HepG2 (cell line): ENCODE data around the gene PLEKHG5. TPM values are rescaled to one million over a fixed set of nuclear protein-coding genes. Genes with fewer than 3 reads are reported as not detected.

Experiments used
- FOXJ3 ChIP-seq: sonication (generic); formaldehyde crosslinking; IDR thresholded peaks from 2 replicates; pipeline ENCODE4 v1.4.0; 2020; ENCODE audit warnings: missing genetic modification reagents, mild to moderate bottlenecking, borderline replicate concordance
- ISX ChIP-seq: sonication (generic); formaldehyde crosslinking; conservative IDR thresholded peaks from 2 replicates; pipeline ENCODE4 v1.5.0; 2020; ENCODE audit warnings: missing genetic modification reagents
- MAFF ChIP-seq: IDR thresholded peaks from 2 replicates; pipeline ENCODE4 v1.6.1; 2011; ENCODE audit warnings: low read depth, low read length, improper control_type of control experiment
- MXI1 ChIP-seq: IDR thresholded peaks from 3 replicates; pipeline ENCODE4 v1.6.1; 2012; ENCODE audit warnings: low read depth, low read length, inconsistent platforms, borderline replicate concordance
- RBM22 ChIP-seq: fragments of 200-400 bp; formaldehyde crosslinking; optimal IDR thresholded peaks from 2 replicates; pipeline ENCODE3; 2017; ENCODE audit warnings: mild to moderate bottlenecking, low read length, moderate library complexity
- ZFP36L1 ChIP-seq: sonication (generic); formaldehyde crosslinking; IDR thresholded peaks from 2 replicates; pipeline ENCODE4 v1.8.0; 2022; ENCODE audit warnings: mild to moderate bottlenecking, missing genetic modification reagents, moderate library complexity
- ZMYM2 ChIP-seq: sonication (generic); formaldehyde crosslinking; IDR thresholded peaks from 2 replicates; pipeline ENCODE4 v1.8.0; 2022; ENCODE audit warnings: mild to moderate bottlenecking, missing genetic modification reagents
- ZMYM4 ChIP-seq: sonication (generic); formaldehyde crosslinking; IDR thresholded peaks from 2 replicates; pipeline ENCODE4 v1.8.1; 2023; ENCODE audit warnings: mild to moderate bottlenecking, missing genetic modification reagents
- ZNF616 ChIP-seq: sonication (generic); formaldehyde crosslinking; IDR thresholded peaks from 2 replicates; pipeline ENCODE4 v1.5.0; 2020; ENCODE audit warnings: low read depth, mild to moderate bottlenecking, missing genetic modification reagents
- polyA plus RNA-seq, 8 experiments: library from polyadenylated mRNA; depleted of rRNA in 3 of 8; stranded (reverse) in 7 of 8; unstranded in 1 of 8; fragments of >200 nt; fragmentation: Illumina TruSeq in 4 of 8; extraction: Trizol in 4 of 8; gene quantifications; 2 replicates each; pipeline versions ENCODE4 v1.2.1 to v1.2.3, GENCODE V29; 2011 to 2016; ENCODE audit warnings: low read depth in 4 of 8, missing spikeins in 1 of 8, mixed read lengths in 1 of 8; ENCODE audit not compliant: insufficient read depth in 1 of 8
- total RNA-seq, 5 experiments: library from RNA; depleted of rRNA; stranded (reverse); fragments of >200 nt; fragmentation: Illumina TruSeq; extraction: Trizol; gene quantifications; 2 replicates each; pipeline ENCODE4 v1.2.3, GENCODE V29; 2016; ENCODE audit warnings: low read depth in 1 of 5
- TF ChIP-seq, protein P1 (sequence below): sonication (generic); IDR thresholded peaks from 2 replicates; pipeline ENCODE4 v1.6.1; 2016; ENCODE audit warnings: low read depth, borderline replicate concordance
- TF ChIP-seq, protein P2 (sequence below), 2 experiments: IDR thresholded peaks; 2 replicates each; pipeline ENCODE4 v1.6.1; 2011 to 2012; ENCODE audit warnings: low read length in 2 of 2, borderline replicate concordance in 1 of 2, low read depth in 1 of 2, mild to moderate bottlenecking in 1 of 2, moderate library complexity in 1 of 2
- TF ChIP-seq, protein P3 (sequence below): fragments of 450-650 bp; IDR thresholded peaks from 2 replicates; pipeline ENCODE4 v1.6.1; 2017

PLEKHG5 gene
- total and polyA plus RNA-seq, 2 of the 13 experiments (the other 11 are each of a cell fraction or from before 2014, with no cell fraction given): 1.9 to 3.5 TPM

DNA sequence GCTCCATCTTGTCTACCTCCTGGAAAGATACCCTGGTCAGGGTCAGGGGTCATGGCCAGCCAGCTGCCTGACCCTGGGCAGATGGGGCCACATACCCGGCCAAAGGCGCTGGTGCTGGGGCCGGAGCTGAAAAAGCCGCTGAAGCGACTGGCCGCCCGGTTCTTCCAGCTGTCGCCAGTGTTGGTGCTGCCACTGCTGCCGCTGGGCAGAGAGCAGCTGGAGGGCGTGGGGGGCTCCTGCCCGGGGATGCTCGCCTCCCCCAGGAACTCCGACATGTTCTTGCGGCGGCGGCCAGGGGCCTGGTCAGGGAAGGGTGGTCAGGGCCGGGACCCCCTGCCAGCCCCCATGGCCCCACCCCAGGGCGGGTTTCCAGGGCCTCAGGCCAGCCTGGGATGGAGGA is 18.3 kb downstream of the PLEKHG5 start (continued):
- TF ChIP-seq, protein P1, sequence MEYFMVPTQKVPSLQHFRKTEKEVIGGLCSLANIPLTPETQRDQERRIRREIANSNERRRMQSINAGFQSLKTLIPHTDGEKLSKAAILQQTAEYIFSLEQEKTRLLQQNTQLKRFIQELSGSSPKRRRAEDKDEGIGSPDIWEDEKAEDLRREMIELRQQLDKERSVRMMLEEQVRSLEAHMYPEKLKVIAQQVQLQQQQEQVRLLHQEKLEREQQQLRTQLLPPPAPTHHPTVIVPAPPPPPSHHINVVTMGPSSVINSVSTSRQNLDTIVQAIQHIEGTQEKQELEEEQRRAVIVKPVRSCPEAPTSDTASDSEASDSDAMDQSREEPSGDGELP: no peak
- no peak for TF ChIP-seq MAFF
- no peak for TF ChIP-seq ZNF616
- no peak for TF ChIP-seq ZMYM2 (CRISPR knock-in tag)
- no peak for TF ChIP-seq FOXJ3
- TF ChIP-seq, protein P2, sequence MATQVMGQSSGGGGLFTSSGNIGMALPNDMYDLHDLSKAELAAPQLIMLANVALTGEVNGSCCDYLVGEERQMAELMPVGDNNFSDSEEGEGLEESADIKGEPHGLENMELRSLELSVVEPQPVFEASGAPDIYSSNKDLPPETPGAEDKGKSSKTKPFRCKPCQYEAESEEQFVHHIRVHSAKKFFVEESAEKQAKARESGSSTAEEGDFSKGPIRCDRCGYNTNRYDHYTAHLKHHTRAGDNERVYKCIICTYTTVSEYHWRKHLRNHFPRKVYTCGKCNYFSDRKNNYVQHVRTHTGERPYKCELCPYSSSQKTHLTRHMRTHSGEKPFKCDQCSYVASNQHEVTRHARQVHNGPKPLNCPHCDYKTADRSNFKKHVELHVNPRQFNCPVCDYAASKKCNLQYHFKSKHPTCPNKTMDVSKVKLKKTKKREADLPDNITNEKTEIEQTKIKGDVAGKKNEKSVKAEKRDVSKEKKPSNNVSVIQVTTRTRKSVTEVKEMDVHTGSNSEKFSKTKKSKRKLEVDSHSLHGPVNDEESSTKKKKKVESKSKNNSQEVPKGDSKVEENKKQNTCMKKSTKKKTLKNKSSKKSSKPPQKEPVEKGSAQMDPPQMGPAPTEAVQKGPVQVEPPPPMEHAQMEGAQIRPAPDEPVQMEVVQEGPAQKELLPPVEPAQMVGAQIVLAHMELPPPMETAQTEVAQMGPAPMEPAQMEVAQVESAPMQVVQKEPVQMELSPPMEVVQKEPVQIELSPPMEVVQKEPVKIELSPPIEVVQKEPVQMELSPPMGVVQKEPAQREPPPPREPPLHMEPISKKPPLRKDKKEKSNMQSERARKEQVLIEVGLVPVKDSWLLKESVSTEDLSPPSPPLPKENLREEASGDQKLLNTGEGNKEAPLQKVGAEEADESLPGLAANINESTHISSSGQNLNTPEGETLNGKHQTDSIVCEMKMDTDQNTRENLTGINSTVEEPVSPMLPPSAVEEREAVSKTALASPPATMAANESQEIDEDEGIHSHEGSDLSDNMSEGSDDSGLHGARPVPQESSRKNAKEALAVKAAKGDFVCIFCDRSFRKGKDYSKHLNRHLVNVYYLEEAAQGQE (IDR thresholded peaks at IDR 0.05; ENCODE audit: borderline replicate concordance in 1 of 2, low read depth in 1 of 2, low read length in 2 of 2): no peak
- no peak for TF ChIP-seq MXI1
- no peak for TF ChIP-seq RBM22
- TF ChIP-seq ZMYM4 (CRISPR knock-in tag): no peak
- TF ChIP-seq ISX (CRISPR knock-in tag): no peak
- TF ChIP-seq, protein P3, sequence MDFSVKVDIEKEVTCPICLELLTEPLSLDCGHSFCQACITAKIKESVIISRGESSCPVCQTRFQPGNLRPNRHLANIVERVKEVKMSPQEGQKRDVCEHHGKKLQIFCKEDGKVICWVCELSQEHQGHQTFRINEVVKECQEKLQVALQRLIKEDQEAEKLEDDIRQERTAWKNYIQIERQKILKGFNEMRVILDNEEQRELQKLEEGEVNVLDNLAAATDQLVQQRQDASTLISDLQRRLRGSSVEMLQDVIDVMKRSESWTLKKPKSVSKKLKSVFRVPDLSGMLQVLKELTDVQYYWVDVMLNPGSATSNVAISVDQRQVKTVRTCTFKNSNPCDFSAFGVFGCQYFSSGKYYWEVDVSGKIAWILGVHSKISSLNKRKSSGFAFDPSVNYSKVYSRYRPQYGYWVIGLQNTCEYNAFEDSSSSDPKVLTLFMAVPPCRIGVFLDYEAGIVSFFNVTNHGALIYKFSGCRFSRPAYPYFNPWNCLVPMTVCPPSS: no peak
- TF ChIP-seq ZFP36L1 (CRISPR knock-in tag): no peak
